ENCODE measurements around the gene BCL2A1.
A peak's percentile ranks its signal among the peaks of the same experiment; 100 is the strongest.
"Not testable (repeated sequence)": the region's sequence is repeated elsewhere in the genome, so short reads cannot be mapped to it uniquely, and the experiment has no call there.

The BCL2A1 gene

GRCh38 chr15:79988448-79989117 lies 17.6 kb upstream of the BCL2A1 start:
- DNase-seq, result no peak

DNA sequence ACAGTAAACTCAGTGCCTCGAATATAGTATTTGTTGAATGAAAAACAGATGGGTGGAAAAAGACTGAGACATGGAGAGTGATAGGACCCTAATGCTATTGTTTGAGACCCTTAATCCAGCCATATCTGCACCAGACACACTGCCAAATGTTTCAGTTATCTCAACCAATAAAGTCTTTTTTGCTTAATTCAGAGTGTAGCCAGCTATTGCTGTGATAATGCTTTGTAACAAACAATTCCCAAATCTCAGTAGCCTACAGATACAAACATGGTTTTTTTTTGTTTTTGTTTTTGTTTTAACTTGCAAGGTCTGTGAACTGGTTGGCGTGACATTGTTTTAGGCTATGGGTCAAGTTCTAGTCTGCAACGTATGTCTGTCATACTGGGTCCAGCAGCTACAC lies 17.0 kb upstream of the BCL2A1 start:
- no peak for DNase-seq

DNA sequence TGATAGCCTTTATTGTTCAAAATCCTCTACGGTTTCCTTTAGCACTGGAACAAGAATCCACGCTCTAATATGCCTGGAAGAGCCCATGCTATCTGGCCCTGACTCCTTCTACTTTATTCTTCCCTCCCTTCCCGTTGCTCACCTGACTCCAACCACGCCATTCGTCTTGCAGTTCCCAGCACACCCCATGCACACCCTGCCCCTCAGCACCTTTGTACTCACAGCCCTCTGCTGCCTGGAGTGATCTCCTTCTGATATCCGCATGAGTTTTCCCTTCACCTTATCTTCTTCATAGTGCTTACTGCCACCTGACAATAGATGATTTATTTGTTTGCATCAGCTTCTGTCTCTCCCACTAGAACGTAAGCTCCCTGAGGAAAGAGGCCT lies 16.6 kb upstream of the BCL2A1 start:
- no peak for DNase-seq

- no peak for DNase-seq
These were observed 10.9 kb upstream of the BCL2A1 start for GRCh38 chr15:79981831-79982455.

DNA sequence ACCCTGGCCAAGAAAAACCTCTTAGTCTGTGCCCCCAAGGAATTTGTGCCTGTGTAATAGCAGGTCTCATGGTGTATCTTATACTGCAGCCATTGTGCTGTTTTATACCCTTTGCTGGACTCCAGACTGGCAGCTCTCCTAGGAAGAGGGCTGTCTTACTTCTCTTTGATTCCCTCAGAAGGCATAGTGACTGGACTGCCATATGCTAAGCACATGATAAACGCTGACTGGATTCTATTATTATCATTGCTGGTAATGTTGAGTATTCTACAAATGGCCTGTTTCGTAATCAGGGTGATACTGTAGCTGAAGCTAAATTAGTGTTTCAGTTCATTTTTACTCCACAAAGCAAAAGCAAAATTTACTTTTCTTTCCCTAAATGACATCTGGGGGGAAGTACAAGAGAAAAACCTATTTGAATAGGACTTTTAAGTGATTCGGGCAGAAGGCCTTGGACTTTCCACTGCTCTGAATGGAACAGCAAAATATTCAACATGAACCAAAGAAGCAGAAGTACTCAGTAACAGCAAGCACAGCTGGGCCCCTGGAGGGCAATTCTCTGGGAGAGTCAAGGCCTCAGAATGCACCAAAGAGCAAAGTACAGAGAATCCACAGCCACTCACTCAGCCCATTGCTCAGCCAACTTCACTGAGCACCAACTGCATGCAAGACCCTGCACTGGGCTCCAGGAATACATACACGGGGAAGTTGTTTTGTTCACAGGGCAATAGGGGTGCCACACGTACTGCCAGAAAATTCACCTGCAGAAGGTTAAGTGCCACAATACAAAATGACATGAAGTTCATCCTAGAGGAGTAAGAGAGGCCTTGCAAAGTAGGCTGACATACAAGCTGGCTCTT lies 7.9 kb upstream of the BCL2A1 start:
- peak; percentile 19 for DNase-seq

GRCh38 chr15:79978260-79978654 lies 7.3 kb upstream of the BCL2A1 start:
- no peak for DNase-seq

GRCh38 chr15:79977431-79978054 lies 6.5 kb upstream of the BCL2A1 start:
- DNase-seq, result no peak

DNA sequence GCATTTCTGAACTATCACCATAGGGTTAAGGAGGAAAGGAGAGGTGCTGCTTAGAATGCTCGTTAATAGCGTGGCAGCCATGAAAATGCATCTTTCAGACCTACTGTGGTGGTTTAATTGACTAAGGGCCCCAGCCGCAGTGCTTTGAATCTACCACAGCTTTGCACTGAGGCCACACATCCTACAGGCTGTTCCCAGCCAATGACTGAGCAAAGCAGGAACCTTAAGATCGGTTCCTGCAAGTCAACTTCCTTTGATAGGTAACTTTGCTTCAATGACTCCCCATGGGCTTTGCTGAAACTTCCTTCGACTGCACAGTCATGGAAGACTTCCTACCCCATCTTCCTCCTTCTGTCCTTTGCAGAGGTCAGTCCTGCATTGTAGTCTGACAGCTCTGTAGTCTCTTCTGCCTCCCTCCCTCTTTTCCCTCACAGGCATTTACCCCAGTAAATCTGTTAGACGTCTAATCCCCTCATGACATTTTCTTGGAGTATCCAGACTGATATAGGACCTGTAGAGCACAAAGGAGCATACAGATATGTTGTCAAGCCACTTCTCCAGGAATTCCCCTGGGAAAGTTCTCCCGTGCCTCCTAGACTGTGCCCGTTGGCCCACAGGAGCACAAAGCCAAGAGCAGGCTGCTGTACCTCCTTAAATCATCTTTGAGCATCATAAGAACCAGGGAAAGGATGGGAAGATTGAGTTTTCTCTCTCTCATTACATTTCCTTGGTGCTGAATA lies 2.6 kb upstream of the BCL2A1 start:
- DNase-seq, result peak; percentile 72

- DNase-seq, result no peak
These were observed 1.9 kb upstream of the BCL2A1 start for GRCh38 chr15:79972863-79973262.

GRCh38 chr15:79970181-79970580 lies 815 bp downstream of the BCL2A1 start:
- DNase-seq, result no peak

GRCh38 chr15:79969146-79969545 lies 1.9 kb downstream of the BCL2A1 start:
- no peak for DNase-seq

DNA sequence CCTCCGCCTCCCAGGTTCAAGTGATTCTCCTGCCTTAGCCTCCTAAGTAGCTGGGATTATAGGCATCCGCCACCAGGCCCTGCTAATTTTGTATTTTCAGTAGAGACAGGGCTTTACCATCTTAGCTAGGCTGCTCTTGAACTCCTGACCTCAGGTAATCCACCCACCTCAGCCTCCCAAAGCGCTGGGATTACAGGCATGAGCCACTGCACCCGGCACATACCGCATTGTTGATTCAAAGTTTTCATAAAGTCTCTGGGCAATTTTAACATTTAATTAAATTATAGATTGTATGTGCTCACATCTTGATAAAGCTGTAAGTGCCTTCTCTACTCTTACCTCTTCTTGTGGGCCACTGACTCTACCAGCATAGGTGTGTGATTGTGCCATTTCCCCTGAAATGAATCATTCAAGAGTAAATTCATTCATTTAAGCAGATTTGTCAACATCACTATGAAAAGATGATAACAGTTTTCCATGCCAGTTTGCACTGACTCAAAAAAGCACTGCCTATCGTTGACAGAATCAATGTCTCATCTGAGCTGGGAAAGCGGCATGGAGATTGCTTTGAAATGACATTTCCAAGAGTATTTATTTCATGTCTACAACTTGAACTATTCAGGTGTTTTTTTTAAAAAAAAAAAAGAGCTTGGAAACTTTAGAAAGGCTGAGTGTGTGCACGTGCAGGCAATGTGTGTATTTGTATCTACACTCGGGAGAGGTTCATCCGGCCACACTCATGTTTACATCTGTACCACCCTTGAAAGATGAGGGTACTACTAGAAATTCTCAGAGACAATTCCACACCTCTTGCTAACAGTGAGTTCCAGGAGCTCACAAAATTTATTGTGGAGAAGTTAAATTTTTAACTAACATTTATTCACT lies 3.5 kb downstream of the BCL2A1 start:
- peak; percentile 47 for DNase-seq

- DNase-seq, result no peak
These were observed 4.2 kb downstream of the BCL2A1 start for GRCh38 chr15:79966634-79967297.

GRCh38 chr15:79965846-79966630 lies 5.0 kb downstream of the BCL2A1 start:
- DNase-seq, result no peak

- no peak for DNase-seq
These were observed 6.7 kb downstream of the BCL2A1 start for GRCh38 chr15:79964232-79964805.

GRCh38 chr15:79962921-79963320 lies 8.1 kb downstream of the BCL2A1 start:
- not testable (repeated sequence) for DNase-seq

- no peak for DNase-seq
These were observed 8.8 kb downstream of the BCL2A1 start for GRCh38 chr15:79962178-79962577.

GRCh38 chr15:79960502-79961212 lies 10.3 kb downstream of the BCL2A1 start:
- DNase-seq, result no peak

GRCh38 chr15:79957741-79958140 lies 13.3 kb downstream of the BCL2A1 start:
- DNase-seq, result no peak

All from stimulated activated CD4-positive, alpha-beta T cell treated with anti-CD3 and anti-CD28 coated beads, Interleukin-1b, Interleukin-23, amount 100 ng/mL, for 48 hours (primary cell).